OCI-LY7 (cell line): ENCODE measurements around the gene TNK1. TPM values are rescaled to one million over a fixed set of nuclear protein-coding genes. Genes with fewer than 3 reads are reported as not detected.

Experiments
- BruUV-seq: library from RNA; stranded (reverse); fragments of 400-500 nt; replicated peaks from 2 replicates; lab custom pipeline; 2021; lab: Mats Ljungman, UMichigan
- CTCF ChIA-PET: fragments of 300-600 bp; sonication (Branson Sonifier 250); formaldehyde crosslinking; loops from one replicate; lab custom pipeline; 2022; ENCODE audit warnings: antibody characterized with exemption; ENCODE audit not compliant: unreplicated experiment; lab: Charles Lee
- POLR2A ChIA-PET: fragments of 300-600 bp; sonication (Branson Sonifier 250); formaldehyde crosslinking; loops from one replicate; lab custom pipeline; 2022; ENCODE audit warnings: antibody characterized with exemption; lab: Charles Lee
- DNase-seq: peaks from one replicate; pipeline ENCODE4 v3.0.0-alpha.2; 2015; ENCODE audit warnings: low spot score
- H2AFZ ChIP-seq: fragments of 200-600 bp; sonication (generic), shearing (Covaris generic); 2 replicates; pipeline ENCODE4 v1.6.1; 2014; ENCODE audit warnings: mild to moderate bottlenecking, antibody characterized with exemption, low read length, moderate library complexity
- H3K27ac ChIP-seq: fragments of 200-600 bp; sonication (generic); 2 replicates; pipeline ENCODE4 v1.5.1; 2014; ENCODE audit warnings: mixed run types, low read depth, mild to moderate bottlenecking, moderate library complexity, low read length, inconsistent platforms; ENCODE audit not compliant: poor library complexity, severe bottlenecking
- H3K36me3 ChIP-seq: fragments of 200-600 bp; sonication (generic); 2 replicates; pipeline ENCODE4 v1.6.1; 2014; ENCODE audit warnings: mild to moderate bottlenecking, antibody characterized with exemption, low read length, moderate library complexity, mixed read lengths; ENCODE audit not compliant: insufficient read depth
- H3K4me1 ChIP-seq: fragments of 200-600 bp; sonication (generic); 2 replicates; pipeline ENCODE4 v1.5.1; 2014; ENCODE audit warnings: mild to moderate bottlenecking, low read length; ENCODE audit not compliant: insufficient read depth, poor library complexity, severe bottlenecking
- H3K4me2 ChIP-seq: fragments of 200-600 bp; sonication (generic); 2 replicates; pipeline ENCODE4 v1.6.1; 2014; ENCODE audit warnings: mild to moderate bottlenecking, low read length
- H3K4me3 ChIP-seq: fragments of 200-600 bp; sonication (generic); 2 replicates; pipeline ENCODE4 v1.5.1; 2014; ENCODE audit warnings: mild to moderate bottlenecking, low read depth, low read length; ENCODE audit not compliant: poor library complexity, severe bottlenecking
- H3K79me2 ChIP-seq: fragments of 200-600 bp; sonication (generic); 2 replicates; pipeline ENCODE4 v1.6.1; 2016; ENCODE audit warnings: low read depth, mild to moderate bottlenecking, low read length, moderate library complexity, mixed read lengths; ENCODE audit not compliant: insufficient read depth
- H3K9me2 ChIP-seq: fragments of 200-600 bp; sonication (generic); 2 replicates; pipeline ENCODE4 v1.6.1; 2016; ENCODE audit warnings: mild to moderate bottlenecking, low read length, mixed read lengths; ENCODE audit not compliant: insufficient read depth
- H3K9me3 ChIP-seq: fragments of 200-600 bp; sonication (generic); 2 replicates; pipeline ENCODE4 v1.6.1; 2014; ENCODE audit warnings: mild to moderate bottlenecking, mixed run types, low read length, mixed read lengths
- H4K20me1 ChIP-seq: fragments of 200-600 bp; sonication (generic); 2 replicates; pipeline ENCODE4 v1.6.1; 2014; ENCODE audit warnings: mild to moderate bottlenecking, antibody characterized with exemption, low read length, moderate library complexity, mixed read lengths; ENCODE audit not compliant: insufficient read depth
- EZH2phosphoT487 ChIP-seq: fragments of 200-600 bp; sonication (generic); IDR thresholded peaks from 2 replicates; pipeline ENCODE4 v1.6.1; 2018; ENCODE audit warnings: low read depth, borderline replicate concordance, mild to moderate bottlenecking, mixed run types, antibody characterized with exemption, low read length, moderate library complexity, mixed read lengths
- intact Hi-C: fragments of 100-400 bp; cut with micrococcal nuclease; formaldehyde crosslinking; loops from one replicate; pipeline ENCODE4 v1.10.0; 2022; ENCODE audit not compliant: unreplicated experiment
- total RNA-seq, 2 experiments: library from RNA; depleted of rRNA in 1 of 2; stranded (reverse); fragments of >200 nt in 1 of 2; shearing (Covaris generic) in 1 of 2; gene quantifications; 2 replicates each; pipeline ENCODE4 v1.2.3, GENCODE V29; 2014 to 2022
- TF ChIP-seq, protein P1 (sequence below): fragments of 200-600 bp; sonication (generic); conservative IDR thresholded peaks from 2 replicates; pipeline ENCODE4 v1.5.1; 2014; ENCODE audit warnings: mild to moderate bottlenecking, antibody characterized with exemption, low read length, moderate library complexity, mixed read lengths

Gene TNK1
- total RNA-seq, 2 experiments from 2014 or later, result 5.0 to 6.4 TPM

DNA sequence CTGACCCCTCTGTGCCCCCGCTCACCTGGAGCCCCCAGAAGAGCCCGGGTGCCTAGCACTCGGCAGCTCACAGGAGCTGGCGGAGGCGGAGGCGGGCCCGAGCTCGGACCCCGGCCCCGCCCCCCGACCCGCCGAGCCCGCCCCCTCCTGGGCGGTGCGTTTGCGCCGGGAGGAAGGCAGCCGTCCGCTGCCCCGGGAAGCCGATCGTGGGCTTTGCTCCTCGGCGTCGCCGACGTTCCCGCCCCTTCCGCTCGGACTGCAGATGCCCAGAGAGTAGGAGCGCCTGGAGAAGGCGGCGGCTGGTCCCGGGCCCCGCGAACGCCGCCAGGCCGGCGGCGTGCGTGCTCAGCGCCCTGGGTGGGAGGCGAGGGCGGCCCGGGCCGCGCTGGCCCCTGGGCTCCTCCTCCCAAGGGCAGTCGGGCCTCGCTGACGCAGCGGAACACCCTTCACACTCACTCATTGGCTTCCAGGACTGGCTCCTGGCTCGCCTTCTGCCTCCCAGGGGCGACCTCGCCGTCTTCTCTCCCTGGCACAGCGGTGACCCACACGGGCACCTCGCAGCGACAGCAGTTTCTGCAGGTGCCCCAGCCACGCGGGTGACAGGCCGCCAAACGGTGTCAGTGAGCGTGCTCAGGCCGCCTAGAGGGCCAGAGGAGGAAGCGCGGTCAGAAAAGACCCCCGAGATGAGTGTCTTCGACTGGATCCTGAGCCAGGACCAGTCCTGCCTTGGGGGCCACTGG lies 13.7 kb downstream of the TNK1 start, which contains the start of gene PLSCR3:
TSS of gene PLSCR3 (minus strand) at position 74 of the 740 bp plus-strand sequence. CDS start 415 bp downstream, outside the sequence.
- BruUV-seq, result no TSS peak
- Histone ChIP-seq H3K9me3 (no peaks in the 10 kb centered on the region), H3K27ac (peak within 1 kb of the TSS; percentile 9), H2AFZ (peak within 1 kb of the TSS; percentile 63), H3K79me2 (no peaks in the 10 kb centered on the region), H3K9me2 (no peaks in the 10 kb centered on the region), H3K4me3 (peak within 1 kb of the TSS; percentile 72), H4K20me1 (no peaks in the 10 kb centered on the region), H3K4me2 (peak within 1 kb of the TSS; percentile 80), H3K4me1 (peaks cover 9% of the 10 kb centered on the region), H3K36me3 (peaks cover 12% of the 10 kb centered on the region; the same call in 1 of the 2 replicates)
- TF ChIP-seq EZH2phosphoT487, result no peak
- ChIA-PET CTCF (interaction anchor here (0.6 kb wide), 1 partner anchor 39 kb away, joined by 3 read pairs; no protein-coding TSS in a partner anchor), POLR2A (interaction anchor here (0.6 to 1.0 kb wide), 3 partner anchors 9 to 271 kb away, joined by 3 to 7 read pairs (median 3); partner anchors contain the start of gene TMEM256)
- intact Hi-C loops, result no loop called here
- peak; percentile 85 for DNase-seq

DNA sequence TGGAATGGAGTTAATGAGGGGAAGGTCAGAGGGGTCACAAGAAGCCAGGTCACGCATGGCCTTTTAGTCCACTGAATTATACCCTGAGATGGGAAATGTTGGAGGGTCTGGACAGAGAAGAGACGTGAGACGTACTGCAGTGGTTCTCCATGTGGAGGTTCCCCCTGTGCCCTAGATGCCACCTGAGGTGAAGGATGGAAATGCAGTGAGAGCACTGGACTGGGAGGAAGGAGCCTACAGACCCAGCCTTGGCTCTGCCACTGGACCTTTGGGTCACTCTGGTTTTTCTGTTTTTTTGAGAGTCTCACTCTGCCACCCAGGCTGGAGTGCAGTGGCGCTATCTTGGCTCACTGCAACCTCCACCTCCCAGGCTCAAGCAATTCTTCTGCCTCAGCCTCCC lies 15.3 kb downstream of the TNK1 start:
- CTCF ChIA-PET, result no interaction called here
- BruUV-seq, result no TSS peak
- POLR2A ChIA-PET, result no interaction called here

DNA sequence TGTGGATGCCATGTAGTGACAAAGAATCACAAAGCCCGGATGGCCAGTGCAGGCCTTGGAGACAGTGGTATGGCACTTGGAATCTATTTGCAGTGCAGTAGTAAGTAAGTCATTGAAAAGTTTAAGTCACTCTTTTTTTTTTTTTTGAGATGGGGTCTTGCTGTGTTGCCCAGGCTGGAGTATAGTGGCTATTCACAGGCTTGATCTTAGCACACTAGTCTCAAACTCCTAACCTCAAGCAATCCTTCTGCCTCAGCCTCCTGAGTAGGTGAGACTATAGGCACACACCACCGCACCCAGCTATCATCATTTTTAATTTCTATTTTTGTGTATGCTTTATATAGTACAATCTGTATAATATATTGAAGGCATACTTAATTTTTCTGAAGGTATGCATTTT lies 17.7 kb downstream of the TNK1 start:
- Histone ChIP-seq H3K9me2 (no peaks in the 10 kb centered on the region), H4K20me1 (no peaks in the 10 kb centered on the region), H3K36me3 (no peaks in the 10 kb centered on the region), H3K79me2 (no peaks in the 10 kb centered on the region), H3K4me2 (no peak overlapping the region), H3K4me1 (peaks cover 9% of the 10 kb centered on the region), H3K27ac (no peak overlapping the region), H3K9me3 (no peaks in the 10 kb centered on the region), H2AFZ (no peak overlapping the region), H3K4me3 (no peak overlapping the region)
- ChIA-PET POLR2A (interaction anchor here (0.6 to 1.0 kb wide), 4 partner anchors 11 to 134 kb away, joined by 3 to 4 read pairs (median 3); no protein-coding TSS in a partner anchor), CTCF (no interaction called here)
- DNase-seq, result no peak
- intact Hi-C loops, result no loop called here
- TF ChIP-seq EZH2phosphoT487, result no peak
- TF ChIP-seq, protein P1, sequence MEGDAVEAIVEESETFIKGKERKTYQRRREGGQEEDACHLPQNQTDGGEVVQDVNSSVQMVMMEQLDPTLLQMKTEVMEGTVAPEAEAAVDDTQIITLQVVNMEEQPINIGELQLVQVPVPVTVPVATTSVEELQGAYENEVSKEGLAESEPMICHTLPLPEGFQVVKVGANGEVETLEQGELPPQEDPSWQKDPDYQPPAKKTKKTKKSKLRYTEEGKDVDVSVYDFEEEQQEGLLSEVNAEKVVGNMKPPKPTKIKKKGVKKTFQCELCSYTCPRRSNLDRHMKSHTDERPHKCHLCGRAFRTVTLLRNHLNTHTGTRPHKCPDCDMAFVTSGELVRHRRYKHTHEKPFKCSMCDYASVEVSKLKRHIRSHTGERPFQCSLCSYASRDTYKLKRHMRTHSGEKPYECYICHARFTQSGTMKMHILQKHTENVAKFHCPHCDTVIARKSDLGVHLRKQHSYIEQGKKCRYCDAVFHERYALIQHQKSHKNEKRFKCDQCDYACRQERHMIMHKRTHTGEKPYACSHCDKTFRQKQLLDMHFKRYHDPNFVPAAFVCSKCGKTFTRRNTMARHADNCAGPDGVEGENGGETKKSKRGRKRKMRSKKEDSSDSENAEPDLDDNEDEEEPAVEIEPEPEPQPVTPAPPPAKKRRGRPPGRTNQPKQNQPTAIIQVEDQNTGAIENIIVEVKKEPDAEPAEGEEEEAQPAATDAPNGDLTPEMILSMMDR, result no peak
- no TSS peak for BruUV-seq

More for the DNA sequence above, 15.3 kb downstream of the TNK1 start:
- TF ChIP-seq, protein P1, result no peak
- no peak for TF ChIP-seq EZH2phosphoT487
- Histone ChIP-seq H3K36me3 (peaks cover 12% of the 10 kb centered on the region; the same call in 1 of the 2 replicates), H3K9me3 (no peaks in the 10 kb centered on the region), H4K20me1 (no peaks in the 10 kb centered on the region), H3K27ac (no peak overlapping the region), H3K4me2 (no peak overlapping the region), H3K9me2 (no peaks in the 10 kb centered on the region), H3K4me1 (peaks cover 9% of the 10 kb centered on the region), H3K4me3 (no peak overlapping the region), H2AFZ (no peak overlapping the region), H3K79me2 (no peaks in the 10 kb centered on the region)
- DNase-seq, result no peak
- intact Hi-C loops, result no loop called here
